GM11168 (cell line): Measurements from ENCODE around the gene ERBB4.
"Not testable (repeated sequence)": the region's sequence is repeated elsewhere in the genome, so short reads cannot be mapped to it uniquely, and the experiment has no call there.

ENCODE experiments used
- in situ Hi-C: fragments of 300-500 bp; cut with MboI; formaldehyde crosslinking; loops from one replicate; pipeline ENCODE4 v1.12.0; 2022; ENCODE audit warnings: low sequenced_read_pairs; ENCODE audit not compliant: unreplicated experiment

ERBB4 gene

DNA sequence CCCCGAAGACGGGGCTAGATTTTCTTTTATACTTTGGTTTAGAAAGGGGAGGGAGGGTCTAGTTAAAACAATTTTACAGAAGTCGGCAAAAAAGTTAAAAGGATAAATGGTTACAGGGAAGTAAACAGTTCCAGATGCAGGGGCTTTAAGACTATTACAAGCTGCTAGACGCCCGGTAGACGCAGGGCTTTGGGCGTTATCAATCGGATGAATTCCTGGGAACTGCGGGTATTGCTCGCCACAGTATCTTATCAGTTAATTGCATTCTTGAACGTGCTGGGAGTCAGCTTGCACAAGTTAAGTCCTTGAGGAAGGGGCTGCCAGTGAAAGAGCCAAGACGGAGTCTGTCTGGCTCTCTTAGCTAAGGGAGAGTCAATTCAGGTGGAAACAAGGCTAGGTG lies 946.6 kb downstream of the ERBB4 start:
- in situ Hi-C loops: not testable (repeated sequence)

DNA sequence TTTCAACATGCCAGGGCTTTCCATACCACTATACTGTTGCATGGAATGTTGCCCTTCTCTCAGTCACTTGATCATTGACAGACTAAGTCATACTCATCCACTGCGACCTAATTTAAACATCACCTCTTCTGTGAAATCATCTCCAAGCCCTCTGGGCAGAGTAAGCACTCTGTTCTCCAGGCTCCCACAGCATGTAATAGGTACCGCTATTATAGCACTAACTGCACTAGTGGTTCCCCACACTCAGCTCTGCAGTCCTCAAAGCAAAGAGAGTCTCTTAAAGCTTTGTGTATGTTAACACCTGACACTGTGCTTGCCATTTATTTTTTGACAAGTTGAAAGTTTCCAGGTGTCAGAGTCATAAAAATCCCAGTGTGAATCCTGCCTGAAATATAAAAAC lies 947.2 kb downstream of the ERBB4 start:
- in situ Hi-C loops: no loop called here

DNA sequence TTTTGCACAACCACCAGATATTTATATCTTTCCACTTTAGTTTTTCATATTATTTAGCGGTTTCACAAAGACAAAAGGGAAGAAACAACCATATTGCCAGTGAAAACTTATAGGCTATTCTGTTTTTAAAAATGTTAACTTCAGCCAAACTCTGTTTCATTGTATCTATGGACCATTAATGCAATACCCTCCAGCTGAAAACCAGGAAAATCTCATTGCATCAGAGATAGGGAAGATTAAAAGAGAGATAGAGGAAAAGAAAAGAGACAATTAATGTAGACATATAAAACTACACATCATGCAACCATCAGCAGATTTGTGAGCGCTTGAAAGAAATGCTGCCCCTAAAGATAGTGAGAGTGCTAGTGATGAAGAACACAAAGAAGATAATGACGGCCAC lies 970.2 kb downstream of the ERBB4 start:
- in situ Hi-C loops: no loop called here

DNA sequence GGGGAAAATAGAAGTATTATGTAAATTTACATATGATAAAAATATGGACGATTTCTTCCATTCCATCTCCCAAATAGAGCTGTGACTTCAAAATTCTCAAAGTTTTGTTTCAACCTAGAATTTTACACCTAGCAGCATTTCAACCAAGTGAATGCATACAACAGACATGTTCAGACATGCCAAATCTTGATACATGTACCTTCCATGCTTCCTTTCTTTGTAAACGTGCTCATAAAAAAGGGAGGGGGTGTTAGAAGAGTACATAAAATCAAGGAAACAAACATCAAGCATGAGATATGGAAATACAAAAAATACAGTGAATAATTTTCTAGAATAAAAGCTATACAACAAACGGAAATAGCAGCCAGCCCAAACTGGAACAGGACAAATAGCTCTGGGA lies 974.2 kb downstream of the ERBB4 start:
- in situ Hi-C loops: no loop called here

DNA sequence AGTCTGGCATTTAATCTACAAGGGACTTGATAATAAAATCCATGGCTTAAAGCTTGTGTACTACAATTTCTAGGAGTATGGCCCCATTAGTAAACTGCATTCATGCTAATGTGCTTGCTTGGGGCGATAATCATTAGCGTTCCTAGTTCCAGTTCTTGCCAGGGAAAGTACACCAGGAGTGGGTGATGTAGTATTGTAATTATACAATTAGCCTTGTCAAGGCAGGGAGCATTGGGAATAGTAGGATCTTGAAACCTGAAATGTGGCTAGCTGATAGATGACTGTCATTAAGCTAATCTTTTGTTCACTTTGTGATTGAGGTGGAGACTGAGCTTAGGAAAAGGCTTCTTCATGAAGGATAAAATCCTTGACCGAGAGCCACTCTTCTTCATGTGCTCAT lies 993.0 kb downstream of the ERBB4 start:
- in situ Hi-C loops: no loop called here

DNA sequence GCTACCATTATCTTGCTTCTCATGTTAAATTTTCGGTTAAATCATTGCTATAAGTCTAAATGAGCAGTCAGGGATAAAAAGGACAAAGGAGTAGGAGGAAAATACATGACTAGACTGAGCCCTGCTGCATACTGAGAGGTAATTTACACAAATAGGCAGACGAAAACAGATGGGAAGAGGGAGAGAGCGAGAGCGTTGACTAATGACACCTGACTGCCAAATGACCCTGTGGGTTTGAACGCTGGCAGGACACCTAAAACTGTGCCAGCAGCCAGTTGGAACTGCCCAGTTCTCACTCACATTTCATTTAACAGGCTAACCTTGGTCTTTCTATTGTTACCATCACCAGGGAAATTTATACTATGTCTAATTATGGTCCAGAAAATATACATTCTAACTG lies 1004.0 kb downstream of the ERBB4 start:
- in situ Hi-C loops: no loop called here

DNA sequence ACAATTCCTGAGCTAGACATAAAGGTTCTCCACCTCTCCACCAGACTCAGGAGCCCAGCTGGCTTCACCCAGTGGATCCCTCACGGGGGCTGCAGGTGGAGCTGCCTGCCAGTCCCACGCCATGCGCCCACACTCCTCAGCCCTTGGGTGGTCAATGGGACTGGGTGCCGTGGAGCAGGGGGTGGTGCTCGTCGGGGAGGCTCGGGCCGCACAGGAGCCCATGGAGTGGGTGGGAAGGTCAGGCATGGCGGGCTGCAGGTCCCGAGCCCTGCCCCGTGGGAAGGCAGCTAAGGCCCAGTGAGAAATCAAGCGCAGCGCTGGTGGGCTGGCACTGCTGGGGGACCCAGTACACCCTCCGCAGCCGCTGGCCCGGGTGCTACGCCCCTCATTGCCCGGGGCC lies 1014.4 kb downstream of the ERBB4 start:
- in situ Hi-C loops: not testable (repeated sequence)

DNA sequence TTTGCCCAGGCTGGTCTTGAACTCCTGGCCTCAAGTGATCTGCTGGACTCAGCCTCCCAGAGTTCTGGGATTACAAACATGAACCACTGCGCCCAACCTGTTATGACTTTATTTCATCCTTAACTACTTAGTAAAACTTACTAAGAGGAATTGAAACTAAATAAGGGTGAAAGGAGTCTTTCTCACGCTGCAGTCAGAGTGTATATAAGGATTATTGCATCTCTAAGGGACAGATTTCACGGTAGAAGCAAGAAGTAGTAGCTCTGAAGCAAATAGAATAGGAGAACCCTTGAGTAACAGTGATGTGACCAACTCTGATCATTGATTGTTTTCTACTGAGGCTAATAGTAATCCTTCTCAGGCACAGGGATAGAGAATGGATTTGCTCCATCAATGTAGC lies 1022.1 kb downstream of the ERBB4 start:
- in situ Hi-C loops: no loop called here

DNA sequence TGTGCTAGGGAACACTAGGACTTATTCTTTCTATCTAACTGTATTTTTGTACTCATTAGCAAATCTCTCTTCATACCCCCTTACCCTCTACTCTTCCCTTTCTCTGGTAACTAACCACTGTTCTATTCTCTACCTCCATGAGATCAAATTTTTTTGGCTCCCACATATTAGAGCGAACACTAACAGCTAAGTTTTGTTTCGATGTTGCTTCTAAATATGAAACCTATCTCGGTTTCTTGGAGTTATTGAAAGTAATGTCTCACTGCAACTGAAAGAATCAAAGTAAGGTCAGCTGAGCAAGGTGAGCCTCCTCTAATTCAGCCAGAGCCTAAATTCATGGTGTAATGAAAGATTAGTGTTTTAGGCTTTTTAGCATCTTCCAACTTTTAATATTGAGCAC lies 1024.6 kb downstream of the ERBB4 start:
- in situ Hi-C loops: no loop called here

DNA sequence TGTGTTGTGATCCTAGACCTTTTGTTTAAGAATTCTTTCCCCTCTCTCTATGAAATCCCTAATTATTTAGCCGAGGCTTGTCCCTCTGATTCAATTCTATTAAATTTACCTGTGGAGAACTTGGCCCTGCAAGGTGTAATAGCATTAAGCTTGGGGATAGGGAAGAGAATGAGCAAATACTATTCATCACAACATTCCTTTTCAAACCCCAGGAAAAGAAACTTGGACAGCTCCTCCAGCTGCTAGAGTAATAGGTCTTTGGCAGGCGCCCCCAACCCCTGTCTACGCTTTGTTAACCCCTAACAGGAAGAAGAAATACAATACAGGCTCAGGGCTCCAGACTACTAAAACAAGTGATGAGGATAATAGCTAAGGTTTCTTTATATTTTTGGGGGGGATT lies 1025.2 kb downstream of the ERBB4 start:
- in situ Hi-C loops: no loop called here

DNA sequence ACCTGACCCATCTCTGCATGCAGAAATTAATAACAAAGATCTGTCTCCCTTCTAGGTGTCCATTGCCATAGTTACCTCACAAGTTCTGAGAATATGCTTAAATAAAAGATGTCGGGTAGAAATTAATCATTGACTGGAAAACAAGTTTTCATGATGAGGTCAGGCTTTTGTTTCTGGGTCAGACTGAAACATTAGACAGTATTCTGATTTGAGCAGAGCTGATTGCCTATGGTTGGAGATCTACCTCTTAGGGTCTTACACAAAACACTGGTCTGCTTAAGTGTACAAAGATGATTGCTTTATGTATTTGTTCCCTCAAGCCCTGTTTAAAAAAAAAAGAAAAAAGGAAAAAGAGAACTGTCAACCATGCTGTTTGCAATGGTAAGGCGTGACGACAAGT lies 1025.8 kb downstream of the ERBB4 start:
- in situ Hi-C loops: no loop called here

DNA sequence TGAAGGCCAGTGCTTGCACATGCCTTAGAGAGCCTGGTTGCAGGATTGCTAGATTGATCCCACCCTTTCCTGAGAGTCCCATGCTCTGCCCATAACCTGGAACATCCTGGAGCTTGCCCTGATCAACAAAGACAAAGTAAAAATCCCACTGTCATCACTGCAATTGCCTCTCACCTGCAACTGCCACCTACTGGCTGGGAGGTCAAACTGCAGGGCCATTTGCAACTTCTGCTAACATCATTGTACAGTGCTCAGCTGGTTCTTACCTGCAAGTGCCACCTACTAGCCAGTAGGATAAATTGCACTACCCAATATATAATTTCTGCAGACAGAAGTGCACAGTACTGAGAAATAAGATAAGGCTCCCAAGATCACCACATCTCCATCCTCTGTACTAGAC lies 1034.7 kb downstream of the ERBB4 start:
- in situ Hi-C loops: no loop called here

DNA sequence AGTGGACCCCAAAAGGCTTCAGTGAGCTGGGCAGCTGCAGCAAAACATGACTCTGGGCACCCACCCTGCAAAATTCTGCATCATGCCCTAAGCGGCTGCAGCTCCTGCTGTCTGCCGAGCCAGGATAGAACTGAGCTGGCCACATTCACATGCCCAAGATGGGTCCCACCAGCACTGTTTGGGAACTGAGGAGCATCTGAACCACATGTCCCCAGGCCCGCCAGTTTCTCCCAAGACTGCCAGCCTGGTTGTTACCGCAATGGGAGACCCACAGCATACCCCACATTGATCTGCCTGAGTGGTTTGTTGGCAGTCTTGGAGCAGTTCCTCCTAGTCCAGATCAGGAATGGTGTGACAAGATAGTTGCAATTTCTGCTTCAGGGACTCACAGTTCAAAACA lies 1035.4 kb downstream of the ERBB4 start:
- in situ Hi-C loops: no loop called here

DNA sequence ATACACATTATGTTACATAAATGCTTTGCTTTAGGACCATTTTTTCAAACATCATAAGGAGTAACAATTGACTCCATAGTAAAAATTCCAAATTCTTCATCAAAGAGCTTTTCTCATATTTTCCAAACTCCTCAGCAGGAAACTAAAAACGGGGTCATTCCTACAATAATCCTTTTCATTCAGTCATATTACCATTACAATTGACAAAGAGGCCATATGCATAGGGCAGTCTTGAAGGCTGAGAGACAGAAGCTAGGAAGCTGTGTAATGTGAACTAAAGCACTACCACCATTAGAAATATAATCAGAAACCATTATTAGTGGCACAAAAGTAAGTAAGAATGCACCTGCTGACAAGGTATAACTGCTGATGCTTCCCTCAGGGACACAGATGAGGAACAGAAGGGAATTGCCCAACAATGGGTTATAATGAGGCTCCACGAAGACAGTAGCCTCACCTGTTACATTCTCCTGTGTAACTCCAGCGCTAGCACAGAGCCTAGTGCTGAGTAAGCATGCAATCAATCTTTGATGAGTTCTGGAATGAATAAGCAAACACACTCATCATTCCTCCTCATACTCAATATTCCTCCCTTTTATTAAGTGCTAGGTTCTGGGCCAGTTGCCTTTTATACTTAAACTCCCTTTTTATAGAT lies 1039.9 kb downstream of the ERBB4 start:
- in situ Hi-C loops: no loop called here

DNA sequence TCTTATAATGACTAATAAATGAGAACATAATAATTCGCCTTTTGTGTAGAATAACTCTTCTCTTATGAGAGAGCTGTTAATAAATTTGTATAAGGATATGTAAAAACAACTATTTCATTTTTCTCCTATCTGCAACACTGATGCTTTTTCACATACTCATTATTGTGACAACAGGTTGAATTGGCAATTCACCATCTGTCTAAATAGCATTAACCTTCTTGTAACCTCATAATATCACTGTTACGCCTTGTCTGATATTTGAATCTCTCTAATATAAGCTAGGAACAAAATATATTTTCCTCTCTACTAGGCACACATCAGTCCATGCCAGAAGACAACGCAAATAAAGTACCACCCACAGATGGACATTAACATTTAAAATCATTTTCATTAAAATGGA lies 1043.3 kb downstream of the ERBB4 start:
- in situ Hi-C loops: no loop called here

DNA sequence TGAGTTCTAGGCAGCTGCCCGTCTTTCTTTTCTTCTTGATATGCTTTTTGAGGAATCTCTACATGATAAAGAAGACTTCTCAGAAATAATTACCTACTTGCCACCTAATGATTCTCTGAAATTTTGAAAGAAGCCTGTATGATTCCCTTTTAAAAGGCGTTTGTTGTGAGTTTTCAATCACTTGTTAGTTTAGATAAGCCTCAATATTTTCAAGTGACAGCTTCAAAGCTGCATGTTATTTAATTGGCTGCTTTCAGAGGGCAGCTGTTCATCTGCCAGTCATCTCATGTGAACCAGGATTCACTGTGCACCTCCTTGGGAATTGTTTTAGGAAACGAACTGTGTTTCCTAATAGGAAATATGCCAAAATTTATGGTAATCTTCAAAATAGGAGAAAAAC lies 1044.1 kb downstream of the ERBB4 start:
- in situ Hi-C loops: no loop called here

DNA sequence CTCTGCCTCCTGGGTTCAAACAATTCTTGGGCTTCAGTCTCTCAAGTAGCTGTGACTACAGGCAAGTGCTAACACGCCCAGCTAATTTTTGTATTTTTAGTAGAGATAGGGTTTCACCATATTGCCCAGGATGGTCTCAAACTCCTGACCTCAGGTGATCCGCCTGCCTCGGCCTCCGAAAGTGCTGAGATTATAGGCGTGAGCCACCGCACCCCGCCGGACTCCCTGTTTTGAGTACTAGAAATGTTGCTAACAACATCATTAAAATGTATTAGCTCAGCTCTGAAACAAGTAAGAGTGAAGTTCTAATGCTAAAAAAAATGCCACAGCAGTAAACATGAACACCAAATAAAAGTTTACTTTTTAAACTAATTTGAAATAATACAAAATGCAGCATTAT lies 1044.5 kb downstream of the ERBB4 start:
- in situ Hi-C loops: no loop called here

DNA sequence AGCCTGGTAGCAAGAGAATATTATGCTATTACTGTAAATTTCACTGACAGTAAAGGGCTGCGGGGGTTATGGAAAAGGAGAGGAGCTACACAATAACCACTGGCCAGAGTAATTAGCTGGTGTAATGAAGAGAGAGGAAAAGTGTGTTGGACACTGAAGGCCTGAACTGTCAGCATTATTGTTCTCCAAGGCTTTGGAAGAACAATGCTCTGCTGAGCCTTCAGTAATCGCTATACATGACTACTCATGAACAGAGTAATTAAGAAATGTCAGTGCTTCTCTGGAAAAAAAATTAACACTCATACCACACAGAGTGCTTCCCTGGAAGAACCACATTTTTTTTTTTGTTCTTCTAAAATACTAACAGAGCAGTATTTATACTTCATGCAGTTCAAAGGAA lies 1050.9 kb downstream of the ERBB4 start:
- in situ Hi-C loops: no loop called here

DNA sequence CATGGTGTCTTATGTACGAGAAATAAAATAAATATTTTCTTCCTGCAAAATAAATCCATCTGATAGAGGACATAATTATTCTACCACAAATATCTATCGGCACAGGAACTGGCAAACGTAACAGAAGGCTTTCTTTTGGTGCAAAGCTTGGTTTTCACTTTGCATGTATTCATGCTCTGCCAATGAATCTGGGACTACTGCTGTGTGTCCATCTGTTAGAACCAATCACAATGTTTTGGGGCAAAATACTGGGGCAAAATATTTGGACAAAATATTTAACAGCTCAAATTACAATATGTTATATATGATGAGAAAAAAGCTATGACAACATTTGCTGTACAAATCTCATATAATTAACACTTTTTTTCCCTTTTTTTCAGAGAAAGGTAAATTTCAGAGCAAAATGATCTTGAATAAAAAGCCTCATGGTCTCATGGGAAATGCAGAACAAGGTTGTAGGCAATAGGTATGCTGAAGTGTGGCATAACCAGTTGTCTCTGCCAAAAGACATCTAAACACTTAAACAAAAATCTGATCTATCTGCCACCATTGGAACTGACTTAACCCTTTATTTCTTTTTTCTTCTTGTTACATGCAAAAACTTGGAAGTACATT lies 1059.0 kb downstream of the ERBB4 start:
- in situ Hi-C loops: no loop called here

DNA sequence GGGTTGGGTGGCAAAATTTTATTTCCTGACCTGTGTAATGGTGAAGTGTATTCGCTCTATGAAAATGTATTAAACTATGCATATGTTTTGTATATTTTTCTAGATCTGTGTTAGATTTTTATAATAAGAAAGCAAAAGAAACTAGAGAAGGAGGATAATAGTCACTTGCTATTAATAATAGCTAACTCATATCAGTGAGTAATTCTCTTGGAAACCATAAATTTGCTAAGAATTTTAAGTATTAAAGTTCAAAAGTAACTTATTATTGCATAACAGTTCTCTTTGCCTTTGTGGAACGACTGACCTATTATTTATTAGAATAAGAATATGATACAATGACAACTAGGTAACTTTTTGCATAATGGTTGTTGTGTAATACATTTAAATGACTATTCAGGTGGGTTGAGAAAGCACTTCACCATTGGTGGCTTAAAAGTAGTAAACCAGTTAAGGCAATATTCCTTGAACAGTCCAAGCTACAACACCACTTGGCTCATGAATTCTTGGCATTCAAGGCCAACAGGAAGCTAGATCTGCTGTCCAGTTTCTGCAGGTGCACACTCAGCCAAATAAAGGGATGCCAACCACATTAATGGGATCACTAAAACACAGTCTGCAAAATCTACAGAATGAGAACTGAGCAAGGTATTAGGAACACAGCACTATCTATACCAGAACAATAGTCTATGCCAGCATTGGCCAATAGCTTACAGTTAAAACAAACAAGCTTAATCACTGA lies 1060.9 kb downstream of the ERBB4 start:
- in situ Hi-C loops: no loop called here

DNA sequence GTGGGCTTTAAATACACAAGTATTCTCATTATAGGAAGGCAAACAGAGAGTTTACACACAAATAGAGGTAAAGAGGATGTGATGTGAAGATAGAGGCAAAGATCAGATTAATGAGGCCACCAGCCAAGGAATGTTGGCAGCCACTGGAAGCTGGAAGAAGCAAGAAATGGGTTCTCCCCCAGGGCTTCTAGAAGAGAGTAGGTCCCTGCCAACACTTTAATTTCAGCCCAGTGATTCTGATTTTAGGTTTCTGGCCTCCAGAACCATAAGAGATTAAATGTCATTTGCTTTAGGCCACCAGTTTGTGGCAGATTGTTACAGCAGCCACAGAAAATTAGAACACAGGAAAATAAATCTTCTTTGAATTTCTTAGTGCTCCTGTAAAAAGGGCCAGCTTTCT lies 1065.5 kb downstream of the ERBB4 start:
- in situ Hi-C loops: no loop called here

DNA sequence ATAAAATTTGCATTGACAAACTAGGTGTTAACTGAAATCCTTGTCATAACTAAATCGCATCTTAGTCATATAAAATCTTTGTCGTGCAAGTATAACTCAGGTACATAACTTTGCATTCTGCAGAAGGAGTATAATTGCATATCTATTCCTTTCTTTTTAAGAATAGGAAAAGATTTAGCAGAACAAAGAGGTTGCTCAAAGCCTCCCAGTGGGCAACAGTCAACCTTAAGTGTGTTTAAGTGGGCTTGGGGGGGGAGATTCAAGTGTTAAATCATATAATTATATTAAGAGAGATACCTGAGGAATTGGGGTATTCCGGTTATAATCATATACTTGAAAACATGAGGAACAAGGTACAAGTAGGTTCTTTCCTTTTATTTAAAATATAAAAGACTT lies 1068.9 kb downstream of the ERBB4 start:
- in situ Hi-C loops: no loop called here
